SK-MEL-5 (cell line): Measurements from ENCODE around the gene C1QTNF1. TPM values are rescaled to one million over a fixed set of nuclear protein-coding genes. Genes with fewer than 3 reads are reported as not detected.

Experiments used
- DNase-seq: peaks from one replicate; pipeline ENCODE4 v3.0.0-alpha.2; 2016; ENCODE audit warnings: low read depth, low spot score
- in situ Hi-C: cut with HindIII; loops from 2 replicates; pipeline ENCODE4 v1.10.0; 2016; ENCODE audit warnings: low sequenced_read_pairs, high pct_unique_total_duplicates, low pct_unique_long_range_greater_than_20kb
- total RNA-seq: library from RNA; depleted of rRNA; stranded (reverse); fragments of >200 nt; shearing (Covaris generic); gene quantifications from 2 replicates; pipeline ENCODE4 v1.2.3, GENCODE V29; 2014

C1QTNF1 gene
- total RNA-seq, 1 experiment from 2014 or later: 15.7 TPM

DNA sequence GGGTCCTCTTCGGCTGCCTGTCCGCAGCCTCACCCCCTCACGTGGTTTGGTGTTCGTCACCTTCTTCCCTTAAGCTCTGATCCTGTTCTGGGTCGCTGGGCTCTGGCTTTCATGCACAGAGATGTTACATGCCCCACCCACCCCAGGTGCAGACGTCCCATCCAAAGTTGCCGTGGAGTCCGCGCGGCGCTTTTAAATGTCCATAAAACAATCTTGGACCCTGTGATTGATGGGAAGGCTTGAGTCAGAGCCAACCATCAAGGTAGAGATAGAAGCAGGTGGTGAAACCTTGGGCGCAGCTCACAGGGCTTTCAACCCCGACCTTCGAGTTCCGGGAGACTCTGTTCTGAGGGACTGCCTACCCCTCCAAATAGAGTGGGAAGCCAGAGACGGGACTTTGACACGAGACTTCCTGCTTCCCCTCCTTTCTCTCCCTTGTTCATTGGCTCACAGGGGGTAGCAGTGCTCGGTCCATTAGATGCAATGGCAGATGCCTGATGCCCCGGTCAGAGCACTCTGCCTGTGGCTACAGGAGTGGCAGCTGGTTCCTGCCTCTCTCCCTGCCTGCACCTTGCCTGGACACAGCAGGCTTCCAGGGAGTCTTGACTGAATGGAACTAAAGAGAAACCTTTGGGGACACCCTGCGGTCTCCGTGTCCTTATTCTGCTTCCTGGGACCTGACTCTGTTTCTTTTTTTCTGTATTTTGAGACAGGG lies 54.7 kb downstream of the C1QTNF1 start:
- no peak for DNase-seq
- in situ Hi-C loops: no loop called here

DNA sequence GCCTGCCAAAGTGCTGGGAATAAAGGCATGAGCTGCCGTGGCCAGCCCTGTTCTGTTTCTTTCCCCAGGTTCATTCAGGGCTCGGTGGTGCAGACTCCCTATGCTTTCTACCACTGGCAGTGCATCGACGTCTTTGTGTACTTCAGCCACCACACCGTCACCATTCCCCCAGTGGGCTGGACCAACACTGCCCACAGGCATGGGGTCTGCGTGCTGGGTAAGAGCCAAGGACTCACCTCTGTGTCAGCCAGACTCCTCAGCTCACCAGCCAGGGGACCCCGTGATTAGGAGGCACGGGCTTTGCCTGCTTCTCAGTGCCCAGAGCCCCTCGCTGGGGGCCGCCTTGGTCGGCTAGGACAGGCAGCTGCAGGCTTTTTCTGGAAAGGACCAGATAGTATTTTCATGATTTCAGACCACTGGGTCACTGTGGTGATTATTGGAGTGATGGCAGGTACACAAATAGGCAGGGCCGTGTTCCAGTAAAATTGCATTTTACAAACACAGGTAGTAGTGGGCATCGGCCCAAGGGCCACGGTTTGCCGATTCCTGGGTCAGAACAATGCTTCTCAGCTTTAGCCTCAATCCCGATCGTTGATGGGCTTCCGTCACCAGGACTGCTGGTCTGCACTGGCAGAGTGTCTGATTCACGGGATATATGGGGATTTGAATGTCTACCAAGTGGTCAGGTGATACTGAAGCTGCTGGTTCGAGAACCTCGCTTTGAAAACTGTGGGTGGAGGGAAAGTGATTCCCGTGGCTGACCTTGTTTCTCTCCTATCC lies 55.6 kb downstream of the C1QTNF1 start:
- DNase-seq: no peak
- in situ Hi-C loops: no loop called here

DNA sequence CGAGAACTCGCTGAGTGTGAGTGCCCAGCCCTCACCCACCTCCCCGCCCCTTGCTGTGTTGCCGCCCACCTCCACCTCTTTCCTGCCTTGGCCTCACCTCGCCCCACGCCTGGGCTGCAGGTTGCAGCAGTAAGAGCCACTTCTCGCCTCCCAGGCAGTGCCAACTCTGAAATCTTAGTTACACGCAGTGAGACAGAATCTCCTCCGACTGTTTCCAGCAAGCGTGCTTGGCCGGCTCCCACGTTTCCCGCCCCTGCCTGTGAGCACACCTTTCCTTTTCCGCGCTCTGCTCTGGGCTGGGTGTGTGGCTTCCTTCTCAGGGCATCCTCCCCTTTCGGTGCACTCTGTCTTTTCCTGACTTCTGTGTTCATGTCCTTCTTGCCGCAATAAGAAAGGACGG lies 56.4 kb downstream of the C1QTNF1 start:
- in situ Hi-C loops: no loop called here
- no peak for DNase-seq

DNA sequence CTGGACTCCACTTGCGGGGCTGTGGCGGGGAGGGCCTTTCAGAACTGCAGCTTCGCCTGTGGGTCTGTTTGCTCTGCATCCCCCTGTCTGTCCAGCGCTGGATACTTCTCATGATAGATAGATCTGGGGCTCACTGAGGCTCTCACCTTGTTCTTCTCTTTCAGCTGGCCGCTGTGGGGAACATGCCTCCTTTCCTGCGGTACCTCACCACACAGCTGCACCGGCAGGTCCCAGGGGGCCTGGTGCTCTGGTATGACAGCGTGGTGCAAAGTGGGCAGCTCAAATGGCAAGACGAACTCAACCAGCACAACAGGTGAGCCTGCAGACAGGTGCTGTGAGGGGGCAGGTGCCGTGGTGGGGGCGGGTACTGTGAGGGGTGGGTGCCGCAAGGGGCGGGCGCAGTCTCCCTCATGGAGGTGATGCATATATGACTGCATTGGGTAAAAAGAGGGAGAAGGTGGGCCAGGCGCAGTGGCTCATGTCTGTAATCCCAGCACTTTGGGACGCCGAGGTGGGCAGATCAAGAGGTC lies 56.9 kb downstream of the C1QTNF1 start:
- no peak for DNase-seq
- in situ Hi-C loops: no loop called here

DNA sequence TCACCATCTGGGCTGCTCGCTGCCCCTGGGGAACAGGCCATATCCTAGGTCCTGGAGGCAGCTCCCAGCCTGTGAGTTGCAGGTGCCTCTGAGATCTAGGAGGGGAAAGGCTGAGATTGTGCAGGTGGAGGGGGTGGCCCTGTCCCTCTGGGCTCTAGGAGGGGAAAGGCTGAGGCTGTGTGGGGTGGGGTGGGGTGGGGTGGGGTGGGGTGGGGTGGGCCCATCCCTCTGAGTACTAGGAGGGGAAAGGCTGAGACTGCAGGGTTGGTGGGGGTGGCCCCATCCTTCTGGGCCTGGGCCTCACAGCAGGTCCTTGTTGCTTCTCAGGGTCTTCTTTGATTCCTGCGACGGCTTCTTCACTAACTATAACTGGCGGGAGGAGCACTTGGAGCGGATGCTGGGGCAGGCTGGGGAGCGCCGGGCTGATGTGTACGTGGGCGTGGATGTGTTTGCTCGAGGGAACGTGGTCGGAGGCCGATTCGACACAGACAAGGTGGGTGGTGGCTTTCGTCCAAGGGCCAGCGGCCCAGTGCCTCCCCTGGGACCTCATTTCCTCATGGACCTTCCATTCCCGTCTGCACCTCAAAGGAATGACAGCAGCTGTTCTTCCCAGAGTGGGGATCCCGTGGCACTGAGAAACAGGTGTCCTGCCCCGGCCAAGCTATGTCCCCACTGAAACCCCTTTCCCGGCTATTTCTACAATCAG lies 57.8 kb downstream of the C1QTNF1 start:
- DNase-seq: no peak
- in situ Hi-C loops: no loop called here

DNA sequence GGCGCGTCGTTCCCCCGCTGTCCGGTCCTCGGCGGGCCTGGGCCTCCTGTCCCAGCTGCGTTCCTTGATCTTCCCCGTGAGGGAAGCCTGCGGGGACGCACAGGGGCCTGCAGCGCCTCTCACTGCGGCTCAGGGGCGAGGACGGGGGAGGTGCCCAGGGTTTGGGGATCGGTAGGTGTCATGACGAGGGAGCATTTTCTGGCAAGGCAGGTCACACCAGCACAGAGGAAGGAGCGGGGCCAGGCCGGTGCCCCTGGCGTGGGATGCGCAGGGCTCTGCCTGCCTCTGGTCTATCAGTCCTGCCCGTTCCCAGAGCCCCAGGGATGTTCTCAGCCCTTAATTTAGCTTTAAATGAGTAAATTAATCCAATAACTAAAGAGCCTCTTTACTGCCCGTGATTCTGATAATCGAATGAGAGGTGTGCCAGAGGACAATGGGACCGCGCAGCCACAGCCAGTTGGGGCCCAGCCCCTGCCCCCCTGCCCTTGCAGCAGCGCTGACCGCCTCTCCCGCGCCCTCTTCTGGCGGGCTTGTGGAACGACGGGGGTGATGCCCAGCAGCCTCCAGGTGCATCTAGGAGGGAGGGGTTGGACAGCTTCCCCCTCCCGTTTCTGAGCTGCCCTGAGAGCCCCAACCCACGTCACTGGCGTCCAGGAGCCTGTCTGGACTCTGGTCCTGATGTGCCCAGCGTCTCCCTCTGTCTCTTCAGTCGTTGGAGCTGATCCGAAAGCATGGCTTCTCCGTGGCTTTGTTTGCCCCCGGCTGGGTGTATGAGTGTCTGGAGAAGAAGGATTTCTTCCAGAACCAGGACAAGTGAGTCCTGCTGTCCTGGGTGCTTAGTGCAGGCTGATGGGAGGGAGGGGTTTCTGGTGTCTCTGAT lies 58.6 kb downstream of the C1QTNF1 start:
- DNase-seq: peak; percentile 79
- in situ Hi-C loops: no loop called here

DNA sequence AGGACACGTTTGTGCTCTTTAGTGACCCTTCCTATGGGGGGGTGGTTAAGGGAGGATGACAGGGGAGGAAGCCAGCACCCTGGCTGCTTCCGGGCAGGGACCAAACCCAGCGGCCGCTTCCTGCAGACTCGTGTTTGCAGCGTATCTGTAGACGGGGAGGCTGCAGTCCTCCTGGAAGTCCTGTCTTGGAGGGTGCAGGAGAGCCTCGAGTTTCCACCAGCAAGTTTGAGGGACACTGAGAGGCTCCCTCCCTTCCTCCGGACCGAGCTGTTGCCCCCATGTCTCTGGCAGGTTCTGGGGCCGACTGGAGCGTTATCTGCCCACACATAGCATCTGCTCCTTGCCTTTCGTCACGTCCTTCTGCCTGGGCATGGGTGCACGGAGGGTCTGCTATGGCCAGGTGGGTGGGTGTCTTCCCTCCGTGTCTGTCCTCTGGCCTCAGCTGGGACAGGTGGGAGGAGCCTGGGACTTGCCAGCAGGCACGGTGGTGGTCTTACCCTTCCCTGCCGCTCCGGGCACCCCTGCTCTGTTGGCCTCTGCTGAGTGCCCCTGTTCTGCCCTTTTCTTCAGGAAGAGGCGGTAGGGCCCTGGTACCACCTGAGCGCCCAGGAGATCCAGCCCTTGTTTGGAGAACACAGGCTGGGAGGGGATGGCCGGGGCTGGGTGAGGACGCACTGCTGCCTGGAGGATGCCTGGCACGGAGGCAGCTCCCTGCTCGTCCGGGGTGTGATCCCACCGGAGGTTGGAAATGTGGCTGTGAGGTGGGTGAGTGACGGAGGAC lies 59.4 kb downstream of the C1QTNF1 start:
- DNase-seq: no peak
- in situ Hi-C loops: no loop called here

DNA sequence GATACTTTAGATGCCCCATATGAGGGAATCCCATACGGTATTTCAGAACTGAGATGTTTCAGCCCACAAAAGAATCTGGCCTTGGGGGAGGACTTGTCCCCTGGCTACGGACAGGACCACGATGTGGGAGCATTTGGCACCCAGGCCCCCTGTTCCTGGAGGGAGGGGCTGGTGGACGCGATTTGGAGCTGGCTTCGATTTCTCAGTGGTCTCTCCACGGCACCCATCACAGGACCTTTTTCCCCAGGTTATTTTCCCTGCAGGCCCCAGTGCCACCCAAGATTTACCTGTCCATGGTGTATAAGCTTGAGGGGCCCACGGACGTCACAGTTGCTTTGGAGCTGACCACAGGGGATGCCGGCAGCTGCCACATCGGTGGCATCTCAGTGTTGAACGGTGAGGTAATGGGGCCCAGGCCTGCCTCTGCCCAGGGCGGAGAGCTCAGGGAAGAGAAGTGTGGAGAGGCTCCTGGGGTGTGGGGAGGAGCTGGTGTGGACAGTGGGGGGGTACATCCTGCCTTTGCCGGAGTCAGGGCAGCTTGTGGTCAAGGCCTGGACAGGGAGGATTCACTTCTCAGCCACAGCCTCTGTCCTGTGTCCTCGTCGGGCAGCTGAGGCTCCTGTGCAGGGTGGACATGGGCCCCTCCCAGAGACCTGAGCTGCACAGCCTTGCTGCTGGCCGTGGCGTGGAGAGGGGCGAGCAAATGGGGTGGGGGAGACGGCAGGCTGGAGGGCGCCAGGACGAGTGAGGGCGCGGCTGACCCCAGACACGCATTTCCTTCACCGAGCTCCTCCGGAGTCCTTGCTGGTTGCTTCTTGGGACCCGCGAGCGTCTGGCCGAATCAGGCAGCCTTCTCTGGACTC lies 60.6 kb downstream of the C1QTNF1 start:
- no peak for DNase-seq
- in situ Hi-C loops: no loop called here

DNA sequence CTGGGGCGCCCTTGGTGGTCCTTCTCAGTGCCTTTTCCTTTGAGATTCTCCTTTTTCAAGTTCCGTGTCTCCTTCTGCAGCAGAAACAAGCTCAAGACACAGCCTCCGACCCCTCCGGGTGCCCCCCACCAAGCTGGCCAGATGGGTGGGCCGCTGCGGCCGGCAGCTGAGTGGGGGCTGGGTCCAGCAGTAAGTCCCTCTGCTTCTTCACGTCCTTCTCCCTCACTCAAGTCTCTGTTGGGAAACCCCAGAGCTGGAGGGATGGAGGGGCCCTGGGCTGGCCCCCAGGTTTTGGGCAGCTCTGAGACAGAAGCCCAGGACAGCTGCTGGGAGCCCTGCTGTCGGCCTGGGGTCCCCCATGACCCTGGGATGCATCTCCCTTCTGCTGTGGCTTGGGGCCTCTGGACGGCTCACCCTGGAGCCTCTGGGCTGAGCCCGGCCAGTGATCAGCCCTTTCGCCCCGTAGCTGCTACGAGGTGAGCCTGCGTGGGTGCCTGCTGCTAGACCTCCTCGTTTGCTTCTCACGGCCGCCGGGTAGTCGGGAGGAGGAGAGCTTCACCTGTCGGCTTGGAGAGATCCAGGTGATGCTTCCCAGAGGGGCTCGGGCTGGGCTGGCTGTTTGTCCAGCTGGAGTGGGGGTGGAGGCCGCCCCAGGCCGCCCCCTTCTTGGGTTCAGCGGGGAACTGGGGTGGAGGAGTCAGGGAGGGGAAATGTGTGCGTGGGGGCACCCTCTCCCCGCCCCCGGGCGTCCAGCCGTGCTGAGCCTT lies 61.4 kb downstream of the C1QTNF1 start:
- DNase-seq: no peak
- in situ Hi-C loops: no loop called here

DNA sequence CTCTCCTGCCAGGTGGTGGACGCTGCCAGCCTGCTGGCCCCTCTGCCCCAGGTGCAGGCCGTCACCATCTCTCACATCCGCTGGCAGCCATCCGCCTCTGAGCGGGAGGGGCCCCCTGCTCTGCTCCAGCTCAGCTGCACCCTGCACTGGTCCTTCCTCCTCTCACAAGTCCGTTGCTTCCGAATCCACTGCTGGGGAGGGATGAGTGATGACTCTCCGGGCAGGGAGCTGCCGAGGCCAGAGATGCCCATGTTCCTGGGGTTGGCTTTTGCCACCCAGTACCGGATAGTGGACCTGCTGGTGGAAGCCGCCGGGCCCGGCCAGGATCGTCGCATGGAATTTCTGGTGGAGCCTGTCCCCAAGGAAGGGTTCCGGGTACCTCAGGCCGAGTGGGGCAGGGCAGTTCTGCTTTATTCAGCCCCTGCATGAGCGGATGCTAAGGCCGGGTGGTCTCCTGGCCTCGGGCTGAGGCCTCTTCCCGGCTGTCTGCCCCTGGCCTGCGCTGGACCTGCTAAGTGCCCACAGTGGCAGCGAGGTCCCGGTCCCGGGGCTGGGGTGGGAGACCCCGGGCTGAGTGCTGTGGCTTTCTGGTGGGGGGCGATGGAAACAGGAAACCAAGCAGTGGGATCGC lies 62.1 kb downstream of the C1QTNF1 start:
- no peak for DNase-seq
- in situ Hi-C loops: no loop called here

DNA sequence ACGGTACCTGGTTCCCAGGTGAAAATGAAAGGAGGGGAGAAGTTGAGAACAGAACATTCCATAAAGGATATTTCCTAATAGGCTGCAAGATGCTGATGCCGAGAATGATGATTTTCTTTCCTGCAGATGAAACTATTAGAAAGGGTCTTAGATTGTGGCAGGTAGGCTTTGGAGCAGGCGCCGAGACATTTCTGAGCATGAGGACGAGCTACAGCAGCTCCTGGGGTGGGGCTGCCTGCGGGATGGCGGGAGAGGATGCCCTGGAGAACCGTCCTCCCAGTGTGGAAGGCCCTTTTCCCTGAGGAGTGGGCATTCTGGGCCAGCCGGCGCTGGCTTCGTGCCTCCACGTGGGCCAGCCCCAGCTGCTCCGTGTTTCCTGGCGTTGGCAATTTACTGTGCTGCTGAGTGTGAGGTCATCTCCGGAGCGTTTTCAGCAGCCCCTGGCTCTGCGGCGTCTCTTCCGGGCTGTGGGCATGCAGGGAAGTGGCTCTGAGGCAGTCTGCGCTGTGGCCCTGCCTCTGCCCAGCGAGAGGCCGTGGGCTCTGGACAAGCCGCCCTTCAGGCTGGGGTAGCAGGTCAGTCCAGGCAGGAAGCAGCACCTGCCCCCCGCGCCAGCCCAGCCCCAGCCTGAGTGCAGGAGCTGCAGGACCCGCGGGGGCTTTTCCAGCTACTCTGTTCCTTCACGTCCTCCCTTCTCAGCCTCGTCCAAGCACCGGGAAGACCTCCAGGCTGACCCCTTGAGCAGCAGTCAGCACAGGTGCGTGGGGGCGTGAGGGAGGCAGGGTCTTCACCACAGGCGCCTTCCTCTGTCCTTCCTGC lies 62.8 kb downstream of the C1QTNF1 start:
- in situ Hi-C loops: no loop called here
- DNase-seq: no peak

DNA sequence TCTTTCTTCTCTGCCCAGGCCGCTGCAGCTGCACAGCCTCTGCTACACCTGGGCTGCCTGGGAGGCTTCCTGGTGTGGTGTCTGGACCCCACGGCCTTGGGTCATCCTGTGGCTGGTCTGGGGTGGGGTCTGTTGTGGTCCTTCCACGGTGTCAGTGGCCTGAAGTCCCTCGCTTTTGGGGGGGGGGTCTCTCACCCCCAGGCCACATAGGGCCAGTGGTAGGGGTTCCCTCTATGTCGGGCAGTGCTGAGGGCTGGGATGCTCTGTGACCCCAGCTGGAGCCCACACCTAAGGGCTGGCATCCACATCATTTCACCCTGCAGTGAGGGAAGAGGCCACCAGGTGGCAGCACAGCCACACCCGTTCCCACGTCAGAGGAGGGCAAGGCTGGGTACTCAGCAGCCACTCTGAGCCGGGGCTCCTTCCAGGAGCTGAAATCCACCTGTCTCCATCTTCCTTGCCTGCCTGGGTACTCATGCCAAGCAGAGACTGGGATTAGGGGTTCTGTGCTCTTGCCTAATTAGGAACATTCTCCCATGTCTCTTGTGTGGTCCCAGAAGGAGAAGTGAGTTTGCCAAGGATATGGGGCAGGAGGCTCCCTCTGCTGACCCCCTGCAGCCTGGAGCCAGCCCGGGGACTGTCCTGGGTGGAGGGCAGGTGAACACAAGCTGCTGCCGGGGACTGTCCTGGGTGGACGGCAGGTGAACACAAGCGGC lies 63.6 kb downstream of the C1QTNF1 start:
- peak; percentile 90 for DNase-seq
- in situ Hi-C loops: no loop called here

DNA sequence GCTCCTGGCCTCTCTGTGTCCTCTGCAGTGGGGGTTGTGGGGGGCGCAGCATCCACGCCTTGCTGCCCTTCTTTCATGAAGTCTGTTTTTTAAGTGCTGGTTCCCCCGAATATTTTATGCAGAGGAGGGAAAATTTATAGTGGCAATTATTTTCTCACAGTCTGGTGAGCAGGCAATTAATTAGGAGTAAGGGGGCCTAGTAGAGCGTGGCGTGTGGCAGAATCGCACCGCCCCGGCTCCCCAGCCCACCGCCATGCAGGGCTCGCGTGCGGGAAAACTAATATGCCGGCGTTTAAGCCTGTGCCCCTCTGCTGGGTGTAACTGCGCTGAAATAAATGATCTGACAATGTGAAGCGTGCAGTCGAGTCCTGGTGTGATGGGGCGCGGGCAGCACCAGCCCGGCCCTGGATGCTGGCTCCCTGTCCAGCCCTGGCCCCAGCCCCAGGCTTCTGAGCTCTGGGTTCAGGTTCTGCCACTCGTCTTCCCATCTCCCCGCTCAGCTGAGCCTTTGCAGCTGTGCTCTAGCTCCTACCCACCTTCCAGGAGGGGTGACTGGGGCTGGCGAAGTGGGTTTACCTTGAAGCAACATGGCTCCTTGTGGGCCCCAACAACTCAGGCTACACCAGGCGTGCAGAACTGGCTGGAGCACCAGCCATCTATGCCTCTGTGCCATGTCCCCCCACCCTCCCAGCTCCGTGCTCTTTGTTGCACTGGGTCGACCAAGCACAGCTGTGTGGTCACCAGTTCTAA lies 64.5 kb downstream of the C1QTNF1 start:
- DNase-seq: no peak
- in situ Hi-C loops: no loop called here
